GM23338 (cell line): ENCODE measurements around the gene SULT2B1. TPM values are rescaled to one million over a fixed set of nuclear protein-coding genes. Genes with fewer than 3 reads are reported as not detected.

ENCODE experiments used
- ATAC-seq: fragments of 200-7000 bp; cut with Tn5 transposase; 3 replicates; pipeline ENCODE4 v1.9.1; 2020
- DNase-seq: peaks from one replicate; pipeline ENCODE4 v3.0.0-alpha.2; 2015; ENCODE audit warnings: low spot score
- H2AFZ ChIP-seq: fragments of 200-600 bp; sonication (generic); 2 replicates; pipeline ENCODE4 v1.8.0; 2016; ENCODE audit warnings: antibody characterized with exemption, mild to moderate bottlenecking, moderate library complexity
- H3F3A ChIP-seq: fragments of 200-600 bp; sonication (generic); replicated peaks from 2 replicates; pipeline ENCODE4 v1.8.0; 2017; ENCODE audit warnings: antibody characterized with exemption, mixed run types, low read depth
- H3K27ac ChIP-seq: fragments of 200-600 bp; sonication (generic); 2 replicates; pipeline ENCODE4 v1.6.1; 2016; ENCODE audit warnings: low read depth
- H3K27me3 ChIP-seq: fragments of 200-600 bp; sonication (generic); 2 replicates; pipeline ENCODE4 v1.8.0; 2016; ENCODE audit warnings: mild to moderate bottlenecking, mixed run types, moderate library complexity; ENCODE audit not compliant: insufficient read depth
- H3K36me3 ChIP-seq: fragments of 200-600 bp; sonication (generic); 2 replicates; pipeline ENCODE4 v1.8.0; 2016; ENCODE audit warnings: mild to moderate bottlenecking; ENCODE audit not compliant: insufficient read depth
- H3K4me1 ChIP-seq: fragments of 200-600 bp; sonication (generic); 2 replicates; pipeline ENCODE4 v1.8.0; 2016; ENCODE audit warnings: mild to moderate bottlenecking, moderate library complexity; ENCODE audit not compliant: insufficient read depth
- H3K4me2 ChIP-seq: fragments of 200-600 bp; sonication (generic); 2 replicates; pipeline ENCODE4 v1.7.1; 2017; ENCODE audit warnings: mixed run types
- H3K4me3 ChIP-seq: fragments of 200-600 bp; sonication (generic); 2 replicates; pipeline ENCODE4 v1.6.1; 2016; ENCODE audit warnings: mixed run types
- H3K79me2 ChIP-seq: fragments of 200-600 bp; sonication (generic); replicated peaks from 2 replicates; pipeline ENCODE4 v1.8.0; 2017; ENCODE audit warnings: mild to moderate bottlenecking; ENCODE audit not compliant: insufficient read depth
- H3K9me2 ChIP-seq: fragments of 200-600 bp; sonication (generic); 2 replicates; pipeline ENCODE4 v1.8.0; 2017; ENCODE audit not compliant: insufficient read depth
- H4K20me1 ChIP-seq: fragments of 200-600 bp; sonication (generic); replicated peaks from 2 replicates; pipeline ENCODE4 v1.8.0; 2017; ENCODE audit warnings: mild to moderate bottlenecking; ENCODE audit not compliant: insufficient read depth
- H3K27ac Mint-ChIP-seq: 2 replicates; pipeline ENCODE4 v1.8.0; 2020; ENCODE audit warnings: inconsistent platforms, mild to moderate bottlenecking, moderate library complexity, mixed read lengths
- H3K27me3 Mint-ChIP-seq: 3 replicates; pipeline ENCODE4 v1.8.0; 2022; ENCODE audit warnings: low read depth, mild to moderate bottlenecking, moderate library complexity, mixed read lengths, inconsistent platforms; ENCODE audit not compliant: insufficient read depth, poor library complexity
- H3K36me3 Mint-ChIP-seq: 3 replicates; pipeline ENCODE4 v1.8.0; 2021; ENCODE audit warnings: low read depth, mild to moderate bottlenecking, inconsistent platforms, moderate library complexity, mixed read lengths
- H3K4me1 Mint-ChIP-seq: 3 replicates; pipeline ENCODE4 v1.8.0; 2020; ENCODE audit warnings: mild to moderate bottlenecking, inconsistent platforms, mixed read lengths
- H3K4me3 Mint-ChIP-seq: 3 replicates; pipeline ENCODE4 v1.8.0; 2021; ENCODE audit warnings: moderate library complexity, mild to moderate bottlenecking, inconsistent platforms, mixed read lengths
- H3K9me3 Mint-ChIP-seq: 3 replicates; pipeline ENCODE4 v1.8.0; 2020; ENCODE audit warnings: moderate library complexity, mild to moderate bottlenecking, inconsistent platforms, mixed read lengths
- CREB1 ChIP-seq: fragments of 250-450 bp; sonication (Bioruptor Pico); IDR thresholded peaks from 2 replicates; pipeline ENCODE4 v1.5.0; 2020; ENCODE audit warnings: low read depth, mild to moderate bottlenecking, moderate library complexity
- ETS1 ChIP-seq: IDR thresholded peaks from 2 replicates; pipeline ENCODE4 v1.6.1; 2016; ENCODE audit warnings: antibody characterized with exemption
- EZH2phosphoT487 ChIP-seq: fragments of 200-600 bp; sonication (generic); IDR thresholded peaks from one replicate; pipeline ENCODE4 v1.8.1; 2018; ENCODE audit warnings: antibody characterized with exemption; ENCODE audit not compliant: unreplicated experiment
- JUNB ChIP-seq: IDR thresholded peaks from one replicate; pipeline ENCODE4 v1.6.1; 2016; ENCODE audit warnings: antibody characterized with exemption; ENCODE audit not compliant: unreplicated experiment
- NANOG ChIP-seq: IDR thresholded peaks from 2 replicates; pipeline ENCODE4 v1.6.1; 2016; ENCODE audit warnings: antibody characterized with exemption, borderline replicate concordance
- POLR2AphosphoS5 ChIP-seq: IDR thresholded peaks from 2 replicates; pipeline ENCODE4 v1.6.1; 2016; ENCODE audit warnings: antibody characterized with exemption, low read depth
- REST ChIP-seq: IDR thresholded peaks from one replicate; pipeline ENCODE4 v1.6.1; 2018; ENCODE audit warnings: antibody characterized with exemption; ENCODE audit not compliant: unreplicated experiment
- STAT1 ChIP-seq: IDR thresholded peaks from one replicate; pipeline ENCODE4 v1.6.1; 2016; ENCODE audit warnings: antibody characterized with exemption; ENCODE audit not compliant: unreplicated experiment
- ZNF331 ChIP-seq: fragments of 250-450 bp; sonication (Bioruptor Pico); IDR thresholded peaks from 2 replicates; pipeline ENCODE4 v1.5.0; 2020; ENCODE audit warnings: low read depth, mild to moderate bottlenecking, moderate library complexity
- ZNF462 ChIP-seq: fragments of 250-450 bp; sonication (Bioruptor Pico); IDR thresholded peaks from 2 replicates; pipeline ENCODE4 v1.5.0; 2020; ENCODE audit warnings: mild to moderate bottlenecking, moderate library complexity
- polyA plus RNA-seq: library from polyadenylated mRNA; unstranded; fragments of >200 nt; fragmentation: Nextera tagmentation; extraction: Ambion mirVana; gene quantifications from 2 replicates; pipeline ENCODE4 v1.2.1, GENCODE V29; 2016
- total RNA-seq: library from RNA; depleted of rRNA; stranded (reverse); fragments of >200 nt; shearing (Covaris generic); gene quantifications from 2 replicates; pipeline ENCODE4 v1.2.3, GENCODE V29; 2014

SULT2B1 gene
- total and polyA plus RNA-seq, 2 experiments from 2014 or later = 1.3 to 2.5 TPM

- H3K27me3 ChIP-seq = no peaks in the 10 kb centered on the region
- Mint-ChIP-seq H3K4me1 (peaks cover 2% of the 10 kb centered on the region), H3K36me3 (no peaks in the 10 kb centered on the region), H3K27ac (no peak overlapping the region), H3K9me3 (no peaks in the 10 kb centered on the region), H3K27me3 (peaks cover 8% of the 10 kb centered on the region), H3K4me3 (no peak overlapping the region)
- H3K9me2 ChIP-seq = no peaks in the 10 kb centered on the region
- no peak overlapping the region for H3K27ac ChIP-seq
- no peak overlapping the region for H3K4me3 ChIP-seq
- H2AFZ ChIP-seq = no peak overlapping the region
- H3K4me2 ChIP-seq = no peak overlapping the region
- no peaks in the 10 kb centered on the region for H3K79me2 ChIP-seq
- H3K4me1 ChIP-seq = 0 out of 2 replicates have a peak, but pooled peaks cover 2% of the 10 kb centered on the region
- no peaks in the 10 kb centered on the region for H3F3A ChIP-seq
- TF ChIP-seq EZH2phosphoT487 (no peak), REST (no peak), NANOG (no peak), ETS1 (no peak), JUNB (no peak)
- H3K36me3 ChIP-seq = no peaks in the 10 kb centered on the region
- H4K20me1 ChIP-seq = no peaks in the 10 kb centered on the region
- DNase-seq (no peak), ATAC-seq (no peak)
Observed at GRCh38 chr19:48578891-48579290, 26.9 kb downstream of the SULT2B1 start.

GRCh38 chr19:48582168-48582567 lies 30.2 kb downstream of the SULT2B1 start:
- ATAC-seq (no peak), DNase-seq (no peak)
- Mint-ChIP-seq H3K4me3 (no peak overlapping the region), H3K27me3 (peaks cover 11% of the 10 kb centered on the region), H3K36me3 (no peaks in the 10 kb centered on the region), H3K9me3 (peaks cover 2% of the 10 kb centered on the region; the same call in 2 of the 3 replicates), H3K4me1 (peaks cover 4% of the 10 kb centered on the region; the same call in 2 of the 3 replicates), H3K27ac (no peak overlapping the region)
- Histone ChIP-seq H3K27ac (no peak overlapping the region), H4K20me1 (no peaks in the 10 kb centered on the region), H3K36me3 (no peaks in the 10 kb centered on the region), H2AFZ (no peak overlapping the region), H3K79me2 (no peaks in the 10 kb centered on the region), H3K9me2 (no peaks in the 10 kb centered on the region), H3K27me3 (no peaks in the 10 kb centered on the region), H3K4me2 (no peak overlapping the region), H3K4me3 (no peak overlapping the region), H3F3A (no peaks in the 10 kb centered on the region), H3K4me1 (no peaks in the 10 kb centered on the region)
- TF ChIP-seq POLR2AphosphoS5 (no peak), EZH2phosphoT487 (no peak), STAT1 (no peak), NANOG (no peak), ZNF462 (CRISPR knock-in tag) (no peak), CREB1 (CRISPR knock-in tag) (no peak), JUNB (no peak), ZNF331 (no peak)
